IMR-90 (cell line): Measurements from ENCODE around the gene FARP1. TPM values are rescaled to one million over a fixed set of nuclear protein-coding genes. Genes with fewer than 3 reads are reported as not detected.

ENCODE experiments used
- ATAC-seq: fragments of 200-7000 bp; cut with Tn5 transposase; 2 replicates; pipeline ENCODE4 v1.9.1; 2020; ENCODE audit warnings: low read depth, mild to moderate bottlenecking, moderate library complexity
- BruUV-seq: library from RNA; stranded (reverse); fragments of 400-500 nt; replicated peaks from 2 replicates; lab custom pipeline; 2021; lab: Mats Ljungman, UMichigan
- CTCF ChIA-PET: fragments of 300-600 bp; formaldehyde crosslinking; extraction: SDS; loops from one replicate; lab custom pipeline; 2021; ENCODE audit warnings: antibody characterized with exemption; lab: Yijun Ruan, JAX
- POLR2A ChIA-PET: fragments of 300-600 bp; sonication (Branson Sonifier 250); formaldehyde crosslinking; loops from one replicate; lab custom pipeline; 2022; ENCODE audit warnings: antibody characterized with exemption; ENCODE audit not compliant: unreplicated experiment; lab: Charles Lee
- DNase-seq: peaks from one replicate; pipeline ENCODE4 v3.0.0; 2013
- H2AFZ ChIP-seq: replicated peaks from 2 replicates; pipeline ENCODE3; 2013; ENCODE audit warnings: low read length, mild to moderate bottlenecking; ENCODE audit not compliant: poor library complexity
- H2AK5ac ChIP-seq: 2 replicates; pipeline ENCODE4 v1.6.1; 2013; ENCODE audit warnings: low read depth, low read length, inconsistent platforms
- H2AK9ac ChIP-seq: replicated peaks from 2 replicates; pipeline ENCODE3; 2013; ENCODE audit warnings: mild to moderate bottlenecking, low read depth, low read length, moderate library complexity; ENCODE audit not compliant: poor library complexity
- H2BK120ac ChIP-seq: 2 replicates; pipeline ENCODE4 v1.6.1; 2013; ENCODE audit warnings: low read depth, low read length, inconsistent platforms
- H2BK15ac ChIP-seq: 3 replicates; pipeline ENCODE4 v1.6.1; 2013; ENCODE audit warnings: low read depth, low read length, inconsistent platforms
- H2BK20ac ChIP-seq: 2 replicates; pipeline ENCODE4 v1.6.1; 2013; ENCODE audit warnings: low read depth, mild to moderate bottlenecking, inconsistent platforms, low read length, moderate library complexity
- H2BK5ac ChIP-seq: 2 replicates; pipeline ENCODE4 v1.6.1; 2013; ENCODE audit warnings: mild to moderate bottlenecking, low read depth, low read length, inconsistent platforms; ENCODE audit not compliant: poor library complexity, severe bottlenecking
- H3K14ac ChIP-seq: replicated peaks from 2 replicates; pipeline ENCODE4 v1.6.1; 2013; ENCODE audit warnings: low read depth, low read length, inconsistent platforms
- H3K18ac ChIP-seq: 2 replicates; pipeline ENCODE4 v1.6.1; 2013; ENCODE audit warnings: low read depth, low read length, control low read depth
- H3K23ac ChIP-seq: 2 replicates; pipeline ENCODE4 v1.6.1; 2013; ENCODE audit warnings: low read depth, low read length, inconsistent platforms
- H3K27ac ChIP-seq: 2 replicates; pipeline ENCODE4 v1.5.1; 2013; ENCODE audit warnings: mild to moderate bottlenecking, control low read depth, low read length; ENCODE audit not compliant: insufficient read depth
- H3K27me3 ChIP-seq: 2 replicates; pipeline ENCODE4 v1.6.1; 2013; ENCODE audit warnings: low read length; ENCODE audit not compliant: control insufficient read depth, insufficient read depth
- H3K36me3 ChIP-seq: 2 replicates; pipeline ENCODE4 v1.6.1; 2013; ENCODE audit warnings: low read length, mixed read lengths; ENCODE audit not compliant: control insufficient read depth, insufficient read depth
- H3K4ac ChIP-seq: 2 replicates; pipeline ENCODE4 v1.6.1; 2013; ENCODE audit warnings: low read depth, low read length, inconsistent platforms
- H3K4me1 ChIP-seq: 2 replicates; pipeline ENCODE4 v1.6.1; 2013; ENCODE audit warnings: low read length, mixed read lengths; ENCODE audit not compliant: control insufficient read depth, insufficient read depth
- H3K4me2 ChIP-seq: 2 replicates; pipeline ENCODE4 v1.6.1; 2013; ENCODE audit warnings: low read depth, mild to moderate bottlenecking, control low read depth, low read length, moderate library complexity
- H3K4me3 ChIP-seq: 2 replicates; pipeline ENCODE4 v1.5.1; 2013; ENCODE audit warnings: low read depth, mild to moderate bottlenecking, control low read depth, low read length, moderate library complexity; ENCODE audit not compliant: insufficient read depth
- H3K56ac ChIP-seq: 2 replicates; pipeline ENCODE4 v1.6.1; 2013; ENCODE audit warnings: low read length, inconsistent platforms; ENCODE audit not compliant: insufficient read depth; ENCODE audit errors: extremely low read depth
- H3K79me1 ChIP-seq, 2 experiments: 2 replicates each; pipeline ENCODE4 v1.6.1; 2013; ENCODE audit warnings: low read length in 2 of 2, inconsistent platforms in 1 of 2, low read depth in 1 of 2
- H3K9ac ChIP-seq: 2 replicates; pipeline ENCODE4 v1.6.1; 2013; ENCODE audit warnings: low read depth, low read length, control low read depth
- H3K9me1 ChIP-seq: 2 replicates; pipeline ENCODE4 v1.6.1; 2013; ENCODE audit warnings: low read length, inconsistent platforms; ENCODE audit not compliant: insufficient read depth
- H3K9me3 ChIP-seq: 2 replicates; pipeline ENCODE4 v1.6.1; 2013; ENCODE audit warnings: low read length; ENCODE audit not compliant: control insufficient read depth, insufficient read depth
- H4K20me1 ChIP-seq: 2 replicates; pipeline ENCODE4 v1.6.1; 2013; ENCODE audit warnings: low read length, inconsistent platforms; ENCODE audit not compliant: insufficient read depth
- H4K5ac ChIP-seq: 2 replicates; pipeline ENCODE4 v1.6.1; 2013; ENCODE audit warnings: mild to moderate bottlenecking, low read depth, low read length, control low read depth
- H4K8ac ChIP-seq, 2 experiments: 2 replicates each; pipeline ENCODE4 v1.6.1; 2013; ENCODE audit warnings: low read depth in 2 of 2, low read length in 2 of 2, control low read depth in 1 of 2, inconsistent platforms in 1 of 2
- H4K91ac ChIP-seq: 2 replicates; pipeline ENCODE4 v1.6.1; 2013; ENCODE audit warnings: low read depth, low read length, inconsistent platforms; ENCODE audit not compliant: insufficient read depth
- BHLHE40 ChIP-seq: fragments of 150-350 bp; IDR thresholded peaks from 2 replicates; pipeline ENCODE4 v1.6.1; 2016; ENCODE audit warnings: mild to moderate bottlenecking, low read depth, low read length
- CEBPB ChIP-seq: IDR thresholded peaks from 2 replicates; pipeline ENCODE4 v1.6.1; 2012; ENCODE audit warnings: low read depth, low read length, improper control_type of control experiment
- CHD1 ChIP-seq: IDR thresholded peaks from 2 replicates; pipeline ENCODE4 v1.6.1; 2012; ENCODE audit warnings: low read depth, low read length, improper control_type of control experiment
- MAZ ChIP-seq: IDR thresholded peaks from 2 replicates; pipeline ENCODE4 v1.6.1; 2012; ENCODE audit warnings: low read depth, mild to moderate bottlenecking, low read length, improper control_type of control experiment, moderate library complexity, borderline replicate concordance
- MXI1 ChIP-seq: IDR thresholded peaks from 2 replicates; pipeline ENCODE4 v1.6.1; 2012; ENCODE audit warnings: low read depth, mild to moderate bottlenecking, low read length, moderate library complexity, borderline replicate concordance
- NFE2L2 ChIP-seq: fragments of 150-350 bp; IDR thresholded peaks from 2 replicates; pipeline ENCODE4 v1.6.1; 2016; ENCODE audit warnings: low read depth, mild to moderate bottlenecking, low read length
- RCOR1 ChIP-seq: IDR thresholded peaks from 2 replicates; pipeline ENCODE4 v1.6.1; 2012; ENCODE audit warnings: mild to moderate bottlenecking, low read length, improper control_type of control experiment; ENCODE audit not compliant: insufficient replicate concordance
- RFX5 ChIP-seq: IDR thresholded peaks from 2 replicates; pipeline ENCODE4 v1.8.0; 2012; ENCODE audit warnings: low read depth, mild to moderate bottlenecking, low read length, moderate library complexity
- SMC3 ChIP-seq: fragments of 150-350 bp; IDR thresholded peaks from 2 replicates; pipeline ENCODE4 v1.6.1; 2016; ENCODE audit warnings: low read depth, mild to moderate bottlenecking, antibody characterized with exemption, low read length, moderate library complexity
- WGBS, 2 experiments: methylation state at CpG; one replicate each; pipeline versions ENCODE4 v1.1.5 to v1.1.7; 2013; ENCODE audit warnings: missing lambda C conversion rate in 2 of 2; ENCODE audit not compliant: insufficient read length in 1 of 2; ENCODE audit errors: extremely low coverage in 2 of 2; 5-methylcytosine and 5-hydroxymethylcytosine counted together
- dilution Hi-C: fragments of 300-500 bp; cut with HindIII; formaldehyde crosslinking; loops from one replicate; pipeline ENCODE4 v1.14.3; 2018; ENCODE audit warnings: low sequenced_read_pairs; ENCODE audit not compliant: unreplicated experiment
- in situ Hi-C: fragments of 300-500 bp; cut with MboI; formaldehyde crosslinking; loops from 3 replicates; pipeline ENCODE4 v1.14.3; 2019; ENCODE audit warnings: low sequenced_read_pairs, inconsistent platforms, mixed read lengths
- intact Hi-C: fragments of 100-400 bp; cut with micrococcal nuclease; formaldehyde crosslinking; loops from 2 replicates; pipeline ENCODE4 v1.10.0; 2022
- polyA plus RNA-seq, 3 experiments: library from polyadenylated mRNA; depleted of rRNA; stranded (reverse); fragments of >200 nt; gene quantifications; 2 replicates each; pipeline ENCODE4 v1.2.3, GENCODE V29; 2012; ENCODE audit warnings: low replicate concordance in 1 of 3
- total RNA-seq: library from RNA; depleted of rRNA; stranded (reverse); fragments of >200 nt; gene quantifications from 2 replicates; pipeline ENCODE4 v1.2.3, GENCODE V29; 2012
- TF ChIP-seq, protein P1 (sequence below): fragments of 150-350 bp; IDR thresholded peaks from 2 replicates; pipeline ENCODE4 v1.6.1; 2016; ENCODE audit warnings: low read depth, mild to moderate bottlenecking, low read length, moderate library complexity, borderline replicate concordance

Gene FARP1
- total and polyA plus RNA-seq, 2 of the 4 experiments (the other 2 are of a cell fraction), result 39.6 to 57.0 TPM

DNA sequence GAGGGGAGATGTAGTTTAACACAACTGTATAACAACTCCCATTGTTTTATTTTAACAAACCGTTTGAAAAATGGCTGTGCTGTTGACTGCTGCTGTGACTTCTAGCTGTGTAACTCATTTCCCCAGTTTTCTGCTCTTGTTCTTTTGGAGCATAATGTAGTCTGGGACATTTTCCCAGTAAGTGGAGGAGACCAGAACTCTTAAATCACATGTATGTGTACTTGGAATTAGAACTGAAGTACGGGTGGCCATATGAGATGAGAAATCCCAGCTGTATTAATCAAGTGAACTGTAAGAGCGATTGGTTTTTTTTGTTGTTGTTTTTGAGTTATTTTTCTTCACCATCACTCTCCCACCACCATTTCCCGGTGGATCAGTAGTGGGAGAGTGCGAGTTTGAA lies 83.6 kb downstream of the FARP1 start:
- no peak for TF ChIP-seq MAZ
- no peak for TF ChIP-seq RFX5
- no peak for TF ChIP-seq SMC3
- TF ChIP-seq, protein P1, sequence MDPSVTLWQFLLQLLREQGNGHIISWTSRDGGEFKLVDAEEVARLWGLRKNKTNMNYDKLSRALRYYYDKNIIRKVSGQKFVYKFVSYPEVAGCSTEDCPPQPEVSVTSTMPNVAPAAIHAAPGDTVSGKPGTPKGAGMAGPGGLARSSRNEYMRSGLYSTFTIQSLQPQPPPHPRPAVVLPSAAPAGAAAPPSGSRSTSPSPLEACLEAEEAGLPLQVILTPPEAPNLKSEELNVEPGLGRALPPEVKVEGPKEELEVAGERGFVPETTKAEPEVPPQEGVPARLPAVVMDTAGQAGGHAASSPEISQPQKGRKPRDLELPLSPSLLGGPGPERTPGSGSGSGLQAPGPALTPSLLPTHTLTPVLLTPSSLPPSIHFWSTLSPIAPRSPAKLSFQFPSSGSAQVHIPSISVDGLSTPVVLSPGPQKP, result no peak
- TF ChIP-seq NFE2L2, result no peak
- TF ChIP-seq CHD1, result no peak
- TF ChIP-seq BHLHE40, result no peak
- TF ChIP-seq CEBPB, result no peak
- TF ChIP-seq RCOR1, result no peak
- TF ChIP-seq MXI1, result no peak
- ATAC-seq (no peak), DNase-seq (no peak)
- ChIA-PET CTCF (no interaction called here), POLR2A (no interaction called here)
- H4K5ac ChIP-seq, result no peak overlapping the region
- H2BK5ac ChIP-seq, result no peak overlapping the region
- dilution Hi-C loops, result no loop called here
- peaks cover 13% of the 10 kb centered on the region for H3K36me3 ChIP-seq
- no peak overlapping the region for H2AK5ac ChIP-seq
- H3K56ac ChIP-seq, result no peak overlapping the region
- no peak overlapping the region for H2AK9ac ChIP-seq
- no peak overlapping the region for H2AFZ ChIP-seq
- BruUV-seq, result no TSS peak
- no peak overlapping the region for H3K27ac ChIP-seq
- H3K23ac ChIP-seq, result no peak overlapping the region
- H2BK120ac ChIP-seq, result no peak overlapping the region
- H3K18ac ChIP-seq, result no peak overlapping the region; the same call in 1 of the 2 replicates
- H3K9me1 ChIP-seq, result peaks cover 26% of the 10 kb centered on the region
- no peak overlapping the region for H4K91ac ChIP-seq
- no peaks in the 10 kb centered on the region for H3K9me3 ChIP-seq
- in situ Hi-C loops, result no loop called here
- H3K4me1 ChIP-seq, result peaks cover 21% of the 10 kb centered on the region
- H3K27me3 ChIP-seq, result no peaks in the 10 kb centered on the region
- H4K8ac ChIP-seq, result no peak overlapping the region
- peaks cover 20% of the 10 kb centered on the region for H4K20me1 ChIP-seq
- no peak overlapping the region for H3K4me2 ChIP-seq
- H3K4ac ChIP-seq, result no peak overlapping the region
- peaks cover 66 to 87% of the 10 kb centered on the region in 2 experiments for H3K79me1 ChIP-seq
- H3K9ac ChIP-seq, result no peak overlapping the region
- no peak overlapping the region for H3K14ac ChIP-seq
- H2BK20ac ChIP-seq, result no peak overlapping the region
- no peak overlapping the region for H3K4me3 ChIP-seq
- H2BK15ac ChIP-seq, result no peak overlapping the region
- intact Hi-C loops, result no loop called here
- no CpG with 5 or more reads among the region's 5 CpGs for WGBS, 2 experiments
